CD14-positive monocyte (primary cell): Measurements from ENCODE around the gene CLDN8. TPM values are rescaled to one million over a fixed set of nuclear protein-coding genes. Genes with fewer than 3 reads are reported as not detected.

Source experiments
- DNase-seq, 3 donors: peaks; one replicate each; pipeline ENCODE4 v3.0.0-alpha.2; 2011 to 2022
- H2AFZ ChIP-seq: 2 replicates; pipeline ENCODE4 v1.6.0; 2012; ENCODE audit warnings: mild to moderate bottlenecking, low read depth, low read length, inconsistent platforms; ENCODE audit not compliant: insufficient read depth, poor library complexity, severe bottlenecking
- H3K27ac ChIP-seq, 2 donors: 1 replicate in 1 of 2; 2 replicates in 1 of 2; pipeline ENCODE4 v1.5.1; 2012 to 2013; ENCODE audit warnings: low read length in 2 of 2, control low read depth in 1 of 2, inconsistent platforms in 1 of 2, low read depth in 1 of 2, mild to moderate bottlenecking in 1 of 2
- H3K27me3 ChIP-seq, 2 donors: one replicate each; pipeline versions ENCODE4 v1.6.0 to v1.6.1; 2011 to 2013; ENCODE audit warnings: low read length in 2 of 2; ENCODE audit not compliant: control insufficient read depth in 2 of 2, insufficient read depth in 2 of 2
- H3K36me3 ChIP-seq, 2 donors: replicated peaks in 1 of 2; 1 replicate in 1 of 2; 2 replicates in 1 of 2; pipeline versions ENCODE4 v1.5.1 to v1.6.1; 2012 to 2013; ENCODE audit warnings: low read length in 2 of 2, control low read depth in 1 of 2, inconsistent platforms in 1 of 2, mild to moderate bottlenecking in 1 of 2; ENCODE audit not compliant: insufficient read depth in 2 of 2, control insufficient read depth in 1 of 2
- H3K4me1 ChIP-seq, 2 donors: 1 replicate in 1 of 2; 2 replicates in 1 of 2; pipeline versions ENCODE4 v1.5.1 to v1.6.1; 2012 to 2013; ENCODE audit warnings: low read length in 2 of 2, control low read depth in 1 of 2, inconsistent platforms in 1 of 2, mild to moderate bottlenecking in 1 of 2, moderate library complexity in 1 of 2; ENCODE audit not compliant: insufficient read depth in 2 of 2, control insufficient read depth in 1 of 2
- H3K4me2 ChIP-seq: replicated peaks from 2 replicates; pipeline ENCODE3; 2012; ENCODE audit warnings: low read length, moderate library complexity, mild to moderate bottlenecking; ENCODE audit not compliant: poor library complexity, severe bottlenecking; ENCODE audit errors: extremely low read depth
- H3K4me3 ChIP-seq, 3 experiments: fragments of 200-600 bp in 1 of 3; sonication (generic) in 1 of 3; replicated peaks in 1 of 3; 1 replicate in 2 of 3; 2 replicates in 1 of 3; pipeline ENCODE4 v1.5.1; 2011 to 2013; ENCODE audit warnings: low read length in 3 of 3, mild to moderate bottlenecking in 3 of 3, control low read depth in 2 of 3, low read depth in 2 of 3, inconsistent platforms in 1 of 3, moderate library complexity in 1 of 3
- H3K79me2 ChIP-seq: 2 replicates; pipeline ENCODE4 v1.6.0; 2012; ENCODE audit warnings: mild to moderate bottlenecking, control low read depth, inconsistent platforms, low read length, moderate library complexity; ENCODE audit not compliant: insufficient read depth
- H3K9ac ChIP-seq: 2 replicates; pipeline ENCODE4 v1.6.0; 2017; ENCODE audit warnings: low read length, mild to moderate bottlenecking; ENCODE audit not compliant: insufficient read depth, poor library complexity, severe bottlenecking
- H3K9me3 ChIP-seq, 2 donors: replicated peaks in 1 of 2; 1 replicate in 1 of 2; 2 replicates in 1 of 2; pipeline versions ENCODE4 v1.5.1 to v1.6.1; 2012 to 2013; ENCODE audit warnings: low read length in 2 of 2, control low read depth in 1 of 2; ENCODE audit not compliant: control insufficient read depth in 1 of 2, insufficient read depth in 1 of 2
- H4K20me1 ChIP-seq: 2 replicates; pipeline ENCODE4 v1.6.0; 2012; ENCODE audit warnings: mild to moderate bottlenecking, low read length, control low read depth, moderate library complexity; ENCODE audit not compliant: insufficient read depth
- H3K27ac Mint-ChIP-seq, 7 donors: one replicate each; pipeline ENCODE4 v1.8.0; 2020; ENCODE audit warnings: mild to moderate bottlenecking in 7 of 7, mixed read lengths in 7 of 7, moderate library complexity in 6 of 7, inconsistent platforms in 2 of 7
- H3K27me3 Mint-ChIP-seq, 3 donors: one replicate each; pipeline ENCODE4 v1.8.0; 2021 to 2022; ENCODE audit warnings: low read depth in 3 of 3, mild to moderate bottlenecking in 3 of 3, mixed read lengths in 3 of 3, moderate library complexity in 3 of 3, inconsistent platforms in 1 of 3
- H3K36me3 Mint-ChIP-seq, 2 donors: one replicate each; pipeline ENCODE4 v1.8.0; 2020; ENCODE audit warnings: mixed read lengths in 2 of 2, inconsistent platforms in 1 of 2, mild to moderate bottlenecking in 1 of 2
- H3K4me1 Mint-ChIP-seq: one replicate; pipeline ENCODE4 v1.8.0; 2020; ENCODE audit warnings: mild to moderate bottlenecking, mixed read lengths
- H3K4me3 Mint-ChIP-seq, 2 donors: one replicate each; pipeline ENCODE4 v1.8.0; 2020; ENCODE audit warnings: mild to moderate bottlenecking in 2 of 2, mixed read lengths in 2 of 2, moderate library complexity in 1 of 2
- H3K9me3 Mint-ChIP-seq, 7 donors: one replicate each; pipeline ENCODE4 v1.8.0; 2020 to 2022; ENCODE audit warnings: mixed read lengths in 7 of 7, mild to moderate bottlenecking in 6 of 7, moderate library complexity in 6 of 7, inconsistent platforms in 2 of 7
- CTCF ChIP-seq: fragments of 200-600 bp; IDR thresholded peaks from one replicate; pipeline ENCODE4 v1.8.0; 2022; ENCODE audit warnings: antibody characterized with exemption, mild to moderate bottlenecking
- WGBS: methylation state at CpG from one replicate; pipeline ENCODE4 v1.1.5; 2013; ENCODE audit warnings: missing lambda C conversion rate; ENCODE audit not compliant: insufficient coverage; 5-methylcytosine and 5-hydroxymethylcytosine counted together
- intact Hi-C, 2 donors: fragments of 100-400 bp; cut with micrococcal nuclease; formaldehyde crosslinking; loops; one replicate each; pipeline versions ENCODE4 v1.15.0 to v1.15.1; 2023
- polyA plus RNA-seq, 3 donors: library from polyadenylated mRNA; depleted of rRNA in 1 of 3; unstranded in 2 of 3; stranded (reverse) in 1 of 3; fragments of 300-500 nt in 2 of 3; fragments of >200 nt in 1 of 3; fragmentation: Illumina TruSeq in 2 of 3; gene quantifications; 1 replicate in 2 of 3; 2 replicates in 1 of 3; pipeline ENCODE4 v1.2.3, GENCODE V29; 2012 to 2021

Gene CLDN8
- polyA plus RNA-seq, 3 donors, result not detected

- no peak overlapping the region for H3K4me3 ChIP-seq
- H2AFZ ChIP-seq, result no peak overlapping the region
- no peaks in the 10 kb centered on the region for H3K4me1 ChIP-seq
- DNase-seq, result no peak
- H3K27ac ChIP-seq, result no peak overlapping the region
- TF ChIP-seq CTCF, result no peak
- H3K36me3 ChIP-seq, result no peaks in the 10 kb centered on the region
- H3K9ac ChIP-seq, result no peak overlapping the region
- no peak overlapping the region for H3K27ac Mint-ChIP-seq
- H3K4me1 Mint-ChIP-seq, result no peaks in the 10 kb centered on the region
- H3K9me3 ChIP-seq, result peaks cover 0 to 10% of the 10 kb centered on the region in 2 donors
- H3K79me2 ChIP-seq, result no peaks in the 10 kb centered on the region
- H4K20me1 ChIP-seq, result no peaks in the 10 kb centered on the region
- no peak overlapping the region for H3K4me2 ChIP-seq
- H3K4me3 Mint-ChIP-seq, result no peak overlapping the region
- peaks cover 0 to 1% (median 0%) of the 10 kb centered on the region in 3 donors for H3K27me3 Mint-ChIP-seq
- H3K9me3 Mint-ChIP-seq, result peaks cover 0 to 4% (median 3%) of the 10 kb centered on the region in 7 donors
- no peaks in the 10 kb centered on the region for H3K27me3 ChIP-seq
- intact Hi-C loops, result no loop called here
- H3K36me3 Mint-ChIP-seq, result no peaks in the 10 kb centered on the region
Measured at GRCh38 chr21:30243691-30244090, 27.8 kb upstream of the CLDN8 start.

GRCh38 chr21:30240661-30241060 is 24.8 kb upstream of the CLDN8 start:
- peaks cover 5 to 6% of the 10 kb centered on the region in 2 donors for H3K9me3 ChIP-seq
- H3K4me3 ChIP-seq, result no peak overlapping the region
- H3K36me3 ChIP-seq, result no peaks in the 10 kb centered on the region
- H3K9ac ChIP-seq, result no peak overlapping the region
- intact Hi-C loops, result no loop called here
- Mint-ChIP-seq H3K27me3 (peaks cover 0 to 1% (median 0%) of the 10 kb centered on the region in 3 donors), H3K4me3 (no peak overlapping the region), H3K27ac (no peak overlapping the region), H3K4me1 (no peaks in the 10 kb centered on the region), H3K9me3 (peaks cover 0 to 7% (median 4%) of the 10 kb centered on the region in 7 donors), H3K36me3 (no peaks in the 10 kb centered on the region)
- H3K27me3 ChIP-seq, result no peaks in the 10 kb centered on the region
- DNase-seq, result no peak
- H2AFZ ChIP-seq, result no peak overlapping the region
- H3K4me1 ChIP-seq, result no peaks in the 10 kb centered on the region
- WGBS, result 100% methylated on average over 1 of the region's 3 CpGs
- H4K20me1 ChIP-seq, result no peaks in the 10 kb centered on the region
- no peak for TF ChIP-seq CTCF
- no peaks in the 10 kb centered on the region for H3K79me2 ChIP-seq
- no peak overlapping the region for H3K4me2 ChIP-seq
- H3K27ac ChIP-seq, result no peak overlapping the region
